Activated CD4-positive, alpha-beta T cell treated with anti-CD3 and anti-CD28 coated beads, Interleukin-2, amount 10 ng/mL, durations not matched to agents 7 days and 5 days (primary cell): ENCODE measurements around the gene SNAI3. TPM values are rescaled to one million over a fixed set of nuclear protein-coding genes. Genes with fewer than 3 reads are reported as not detected.

Source experiments
- CTCF ChIA-PET: fragments of 350-600 bp; sonication (Branson Sonifier 250); formaldehyde crosslinking; loops from one replicate; lab custom pipeline; 2021; ENCODE audit warnings: antibody characterized with exemption; lab: Charles Lee
- POLR2A ChIA-PET: fragments of 350-600 bp; sonication (Branson Sonifier 250); formaldehyde crosslinking; loops from one replicate; lab custom pipeline; 2021; ENCODE audit warnings: antibody characterized with exemption; lab: Charles Lee
- DNase-seq: peaks from one replicate; pipeline ENCODE4 v3.0.0-alpha.2; 2020
- H3K27ac Mint-ChIP-seq: one replicate; pipeline ENCODE4 v1.8.0; 2021; ENCODE audit warnings: mild to moderate bottlenecking, moderate library complexity, mixed read lengths
- H3K27me3 Mint-ChIP-seq: one replicate; pipeline ENCODE4 v1.8.0; 2021; ENCODE audit warnings: mixed read lengths
- H3K36me3 Mint-ChIP-seq: one replicate; pipeline ENCODE4 v1.8.0; 2021; ENCODE audit warnings: low read depth, mixed read lengths
- H3K4me1 Mint-ChIP-seq: one replicate; pipeline ENCODE4 v1.8.0; 2021; ENCODE audit warnings: mixed read lengths
- H3K4me3 Mint-ChIP-seq: one replicate; pipeline ENCODE4 v1.8.0; 2021; ENCODE audit warnings: mild to moderate bottlenecking, moderate library complexity, mixed read lengths
- H3K9me3 Mint-ChIP-seq: one replicate; pipeline ENCODE4 v1.8.0; 2021; ENCODE audit warnings: mixed read lengths
- total RNA-seq, 2 experiments: library from RNA; stranded (reverse); gene quantifications; one replicate each; pipeline ENCODE4 v1.2.3, GENCODE V29; 2021

Gene SNAI3
- total RNA-seq, 2 experiments from 2014 or later, result 21.0 to 24.2 TPM

- Mint-ChIP-seq H3K9me3 (no peaks in the 10 kb centered on the region), H3K27me3 (no peaks in the 10 kb centered on the region), H3K4me1 (peaks cover 5% of the 10 kb centered on the region), H3K4me3 (no peak overlapping the region), H3K27ac (no peak overlapping the region), H3K36me3 (peaks cover 23% of the 10 kb centered on the region)
- DNase-seq, result no peak
- ChIA-PET CTCF (no interaction called here), POLR2A (no interaction called here)
Measured at GRCh38 chr16:88726981-88727380, 40.7 kb upstream of the SNAI3 start.

DNA sequence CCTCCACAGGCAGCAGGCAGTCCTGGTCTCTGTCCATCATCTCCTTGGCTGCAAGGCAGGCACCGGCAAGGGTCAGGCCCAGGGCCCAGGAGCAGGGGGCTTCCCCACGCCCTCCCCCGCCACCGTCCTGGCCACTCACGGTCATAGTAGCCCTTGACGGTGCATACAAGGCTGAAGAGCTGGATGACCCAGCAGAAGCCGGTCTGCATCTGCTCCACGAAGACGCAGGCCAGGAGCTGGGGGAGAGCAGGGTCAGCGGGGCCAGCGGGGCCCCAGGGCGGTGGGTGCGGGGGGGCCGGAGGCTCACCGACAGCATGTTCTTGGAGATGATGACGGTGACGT is 40.1 kb upstream of the SNAI3 start:
- Mint-ChIP-seq H3K9me3 (no peaks in the 10 kb centered on the region), H3K36me3 (peaks cover 20% of the 10 kb centered on the region), H3K4me3 (no peak overlapping the region), H3K27ac (no peak overlapping the region), H3K27me3 (no peaks in the 10 kb centered on the region), H3K4me1 (peaks cover 5% of the 10 kb centered on the region)
- no peak for DNase-seq
- POLR2A ChIA-PET, result no interaction called here
- CTCF ChIA-PET, result interaction anchor here (1.0 to 1.4 kb wide), 2 partner anchors 10 to 11 kb away, joined by 3 read pairs; no protein-coding TSS in a partner anchor

DNA sequence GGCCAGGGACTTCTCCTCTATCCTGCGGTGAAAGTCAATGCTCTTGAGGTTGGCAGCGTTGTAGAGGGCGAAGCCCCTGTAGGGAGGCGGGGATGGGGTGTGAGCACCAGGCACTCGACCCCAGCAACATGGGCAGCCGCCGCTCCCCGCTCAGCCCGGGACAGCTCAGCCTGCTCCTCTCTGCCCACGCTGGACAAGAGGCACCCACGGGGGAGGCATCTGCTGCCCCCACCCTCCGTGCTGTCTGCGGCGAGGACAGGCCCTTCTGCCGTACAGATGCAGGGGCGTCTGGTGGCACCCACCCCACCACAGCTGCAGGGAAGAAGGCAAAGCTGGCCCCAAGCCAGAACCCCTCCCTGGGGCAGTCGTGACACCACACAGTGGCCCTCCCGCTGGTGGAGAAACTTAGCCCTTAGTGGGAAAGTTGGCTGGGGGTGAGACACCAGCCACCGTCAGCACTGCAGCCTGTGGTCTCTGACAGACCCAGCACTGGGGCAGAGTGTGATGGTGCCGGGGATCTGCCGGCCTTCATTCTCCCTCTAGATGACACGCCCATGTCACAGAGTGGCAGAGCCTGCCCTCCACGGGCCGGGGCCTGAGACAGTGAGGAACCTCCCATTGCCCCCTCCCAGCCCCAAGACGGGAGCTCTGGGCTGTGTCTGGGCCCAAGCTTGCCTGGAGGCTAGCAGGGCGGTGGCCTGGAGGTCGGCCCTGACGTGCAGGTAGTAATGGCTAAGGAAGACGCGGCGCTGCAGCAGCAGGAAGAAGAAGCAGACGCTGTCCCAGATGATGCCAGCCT is 39.5 kb upstream of the SNAI3 start:
- ChIA-PET POLR2A (no interaction called here), CTCF (interaction anchor here (1.0 to 1.4 kb wide), 2 partner anchors 11 to 12 kb away, joined by 3 read pairs; no protein-coding TSS in a partner anchor)
- peaks cover 14% of the 10 kb centered on the region for H3K36me3 Mint-ChIP-seq
- no peaks in the 10 kb centered on the region for H3K27me3 Mint-ChIP-seq
- no peak overlapping the region for H3K27ac Mint-ChIP-seq
- no peaks in the 10 kb centered on the region for H3K4me1 Mint-ChIP-seq
- no peaks in the 10 kb centered on the region for H3K9me3 Mint-ChIP-seq
- H3K4me3 Mint-ChIP-seq, result no peak overlapping the region
- no peak for DNase-seq

GRCh38 chr16:88724855-88725555 is 38.7 kb upstream of the SNAI3 start:
- ChIA-PET POLR2A (no interaction called here), CTCF (interaction anchor here (0.6 to 1.4 kb wide), 3 partner anchors 11 to 20 kb away, joined by 3 read pairs; no protein-coding TSS in a partner anchor)
- Mint-ChIP-seq H3K9me3 (no peaks in the 10 kb centered on the region), H3K27me3 (no peaks in the 10 kb centered on the region), H3K4me3 (no peak overlapping the region), H3K4me1 (no peaks in the 10 kb centered on the region), H3K27ac (no peak overlapping the region), H3K36me3 (peaks cover 20% of the 10 kb centered on the region)
- no peak for DNase-seq

DNA sequence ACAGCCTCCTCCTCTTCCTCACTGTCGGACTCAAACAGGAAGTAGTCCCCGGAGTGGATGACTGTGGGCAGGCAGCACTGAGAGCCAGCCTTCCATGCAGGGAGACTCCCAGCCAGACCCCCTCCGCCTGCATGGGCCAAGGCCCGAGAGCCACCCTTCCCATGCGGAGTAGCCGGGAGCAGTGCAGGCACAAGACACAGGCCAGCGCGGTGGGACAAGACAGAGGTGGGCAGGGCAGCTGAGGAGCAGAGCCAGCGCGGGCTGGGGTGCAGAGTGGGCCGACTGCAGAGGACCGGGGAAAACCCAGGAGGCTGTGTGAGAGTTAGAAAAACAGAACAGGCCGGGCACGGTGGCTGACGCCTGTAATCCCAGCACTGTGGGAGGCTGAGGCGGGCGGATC is 37.6 kb upstream of the SNAI3 start:
- CTCF ChIA-PET, result interaction anchor here (1.2 to 1.7 kb wide), 2 partner anchors 8 to 13 kb away, joined by 3 to 6 read pairs; no protein-coding TSS in a partner anchor

GRCh38 chr16:88723507-88723887 is 37.2 kb upstream of the SNAI3 start:
- no peak for DNase-seq
- POLR2A ChIA-PET, result no interaction called here
- H3K9me3 Mint-ChIP-seq, result no peaks in the 10 kb centered on the region
- H3K4me3 Mint-ChIP-seq, result no peak overlapping the region
- H3K4me1 Mint-ChIP-seq, result no peaks in the 10 kb centered on the region
- no peaks in the 10 kb centered on the region for H3K27me3 Mint-ChIP-seq
- CTCF ChIA-PET, result interaction anchor here (0.7 to 1.7 kb wide), 3 partner anchors 8 to 19 kb away, joined by 3 to 6 read pairs (median 3); no protein-coding TSS in a partner anchor
- H3K27ac Mint-ChIP-seq, result no peak overlapping the region
- H3K36me3 Mint-ChIP-seq, result peaks cover 28% of the 10 kb centered on the region

More for the DNA sequence above, 37.6 kb upstream of the SNAI3 start:
- Mint-ChIP-seq H3K4me1 (no peaks in the 10 kb centered on the region), H3K27me3 (no peaks in the 10 kb centered on the region), H3K9me3 (no peaks in the 10 kb centered on the region), H3K27ac (no peak overlapping the region), H3K4me3 (no peak overlapping the region), H3K36me3 (peaks cover 27% of the 10 kb centered on the region)
- DNase-seq, result no peak
- POLR2A ChIA-PET, result no interaction called here

- Mint-ChIP-seq H3K36me3 (peaks cover 33% of the 10 kb centered on the region), H3K27ac (no peak overlapping the region), H3K9me3 (no peaks in the 10 kb centered on the region), H3K27me3 (no peaks in the 10 kb centered on the region), H3K4me3 (no peak overlapping the region), H3K4me1 (no peaks in the 10 kb centered on the region)
- ChIA-PET POLR2A (no interaction called here), CTCF (interaction anchor here (0.7 to 1.7 kb wide), 3 partner anchors 7 to 18 kb away, joined by 3 to 6 read pairs (median 3); no protein-coding TSS in a partner anchor)
- DNase-seq, result no peak
Measured at GRCh38 chr16:88722784-88723506, 36.6 kb upstream of the SNAI3 start.

- peaks cover 31% of the 10 kb centered on the region for H3K36me3 Mint-ChIP-seq
- ChIA-PET POLR2A (no interaction called here), CTCF (interaction anchor here (0.5 to 1.7 kb wide), 4 partner anchors 7 to 77 kb away, joined by 3 to 7 read pairs (median 4); no protein-coding TSS in a partner anchor)
- no peaks in the 10 kb centered on the region for H3K27me3 Mint-ChIP-seq
- H3K4me3 Mint-ChIP-seq, result no peak overlapping the region
- no peak for DNase-seq
- H3K4me1 Mint-ChIP-seq, result no peaks in the 10 kb centered on the region
- no peaks in the 10 kb centered on the region for H3K9me3 Mint-ChIP-seq
- no peak overlapping the region for H3K27ac Mint-ChIP-seq
Measured at GRCh38 chr16:88721815-88722755, 35.8 kb upstream of the SNAI3 start.

DNA sequence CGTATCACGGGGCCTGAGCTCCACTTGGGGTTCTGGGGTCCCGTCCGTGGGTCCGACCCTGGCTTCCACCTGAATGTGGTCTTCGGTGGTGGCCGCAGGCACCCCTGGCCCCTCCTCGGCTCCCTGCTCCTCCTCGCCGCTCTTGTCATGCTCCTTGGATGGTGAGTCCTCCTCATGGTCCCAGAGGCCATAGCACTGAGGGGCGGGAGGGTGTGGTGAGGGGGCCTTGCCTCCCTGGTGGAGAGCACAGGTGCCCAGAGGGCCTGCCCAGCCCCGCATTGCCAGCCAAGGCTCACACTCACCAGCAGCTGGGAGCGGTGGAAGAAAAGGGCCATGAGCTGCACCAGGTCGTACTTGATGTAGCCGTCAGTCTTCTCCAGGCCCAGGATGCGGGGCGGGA is 34.9 kb upstream of the SNAI3 start:
- H3K27me3 Mint-ChIP-seq, result no peaks in the 10 kb centered on the region
- no peak for DNase-seq
- no peaks in the 10 kb centered on the region for H3K4me1 Mint-ChIP-seq
- no peaks in the 10 kb centered on the region for H3K9me3 Mint-ChIP-seq
- H3K27ac Mint-ChIP-seq, result no peak overlapping the region
- ChIA-PET CTCF (interaction anchor here (0.9 to 1.4 kb wide), 2 partner anchors 16 to 57 kb away, joined by 3 to 7 read pairs; no protein-coding TSS in a partner anchor), POLR2A (no interaction called here)
- no peak overlapping the region for H3K4me3 Mint-ChIP-seq
- H3K36me3 Mint-ChIP-seq, result peaks cover 36% of the 10 kb centered on the region

GRCh38 chr16:88720396-88720970 is 34.2 kb upstream of the SNAI3 start:
- no peaks in the 10 kb centered on the region for H3K27me3 Mint-ChIP-seq
- H3K9me3 Mint-ChIP-seq, result no peaks in the 10 kb centered on the region
- no peak for DNase-seq
- POLR2A ChIA-PET, result no interaction called here
- H3K4me3 Mint-ChIP-seq, result no peak overlapping the region
- H3K36me3 Mint-ChIP-seq, result peaks cover 37% of the 10 kb centered on the region
- H3K27ac Mint-ChIP-seq, result no peak overlapping the region
- CTCF ChIA-PET, result interaction anchor here (0.9 to 1.4 kb wide), 2 partner anchors 17 to 56 kb away, joined by 3 to 7 read pairs; no protein-coding TSS in a partner anchor
- no peaks in the 10 kb centered on the region for H3K4me1 Mint-ChIP-seq

- no peak overlapping the region for H3K4me3 Mint-ChIP-seq
- no peaks in the 10 kb centered on the region for H3K4me1 Mint-ChIP-seq
- ChIA-PET CTCF (no interaction called here), POLR2A (no interaction called here)
- no peak overlapping the region for H3K27ac Mint-ChIP-seq
- no peaks in the 10 kb centered on the region for H3K9me3 Mint-ChIP-seq
- peaks cover 38% of the 10 kb centered on the region for H3K36me3 Mint-ChIP-seq
- no peaks in the 10 kb centered on the region for H3K27me3 Mint-ChIP-seq
- no peak for DNase-seq
Measured at GRCh38 chr16:88719933-88720296, 33.6 kb upstream of the SNAI3 start.
